GM12874 (cell line): ENCODE data around the gene UAP1L1.

Experiments
- CTCF ChIP-seq: IDR thresholded peaks from 2 replicates; pipeline ENCODE4 v1.5.1; 2011; ENCODE audit warnings: low read depth, mild to moderate bottlenecking, control low read depth, low read length, moderate library complexity; ENCODE audit not compliant: insufficient read depth

UAP1L1 gene

GRCh38 chr9:137116027-137116507, 38.8 kb downstream of the UAP1L1 start:
- no peak for TF ChIP-seq CTCF

- TF ChIP-seq CTCF = no peak
Measured at GRCh38 chr9:137116728-137117127, 39.4 kb downstream of the UAP1L1 start.

- no peak for TF ChIP-seq CTCF
Measured at GRCh38 chr9:137117269-137117731, 40.0 kb downstream of the UAP1L1 start.

GRCh38 chr9:137123468-137123837, 46.1 kb downstream of the UAP1L1 start:
- no peak for TF ChIP-seq CTCF

GRCh38 chr9:137126786-137127185, 49.5 kb downstream of the UAP1L1 start:
- TF ChIP-seq CTCF = no peak

GRCh38 chr9:137127301-137128157, 50.2 kb downstream of the UAP1L1 start:
- TF ChIP-seq CTCF = no peak

- TF ChIP-seq CTCF = no peak
Measured at GRCh38 chr9:137128158-137128861, 51.0 kb downstream of the UAP1L1 start.
